WI38 (cell line): ENCODE measurements around the gene HSD17B12.

Experiments
- H3K4me3 ChIP-seq: 2 replicates; pipeline ENCODE4 v1.5.1; 2011; ENCODE audit warnings: low read depth, mild to moderate bottlenecking, control low read depth, low read length
- CTCF ChIP-seq: IDR thresholded peaks from 2 replicates; pipeline ENCODE4 v1.5.1; 2012; ENCODE audit warnings: low read depth, mild to moderate bottlenecking, control low read depth, low read length

Gene HSD17B12

GRCh38 chr11:43874078-43874477 is 193.5 kb downstream of the HSD17B12 start:
- no peak for TF ChIP-seq CTCF

GRCh38 chr11:43874738-43875137 is 194.2 kb downstream of the HSD17B12 start:
- no peak for TF ChIP-seq CTCF
- no peak overlapping the region for H3K4me3 ChIP-seq

More at GRCh38 chr11:43874078-43874477, 193.5 kb downstream of the HSD17B12 start:
- H3K4me3 ChIP-seq = no peak overlapping the region

GRCh38 chr11:43879789-43880639 is 199.5 kb downstream of the HSD17B12 start:
- TF ChIP-seq CTCF = no peak
- peak overlapping the region; percentile 80 for H3K4me3 ChIP-seq

- TF ChIP-seq CTCF = no peak
- peak within 1 kb of the TSS; percentile 80 for H3K4me3 ChIP-seq
Observed at GRCh38 chr11:43880640-43881159, 200.2 kb downstream of the HSD17B12 start, which contains the start of gene ALKBH3. TSS of gene ALKBH3 (plus strand) at chr11:43880831. CDS start at chr11:43882653, 1,822 bp downstream.

- H3K4me3 ChIP-seq = no peak overlapping the region
Observed at GRCh38 chr11:43892851-43893250, 212.3 kb downstream of the HSD17B12 start.

GRCh38 chr11:43894546-43894945 is 214.0 kb downstream of the HSD17B12 start:
- no peak overlapping the region for H3K4me3 ChIP-seq
- no peak for TF ChIP-seq CTCF

More at GRCh38 chr11:43892851-43893250, 212.3 kb downstream of the HSD17B12 start:
- TF ChIP-seq CTCF = no peak

GRCh38 chr11:43895601-43896000 is 215.1 kb downstream of the HSD17B12 start:
- TF ChIP-seq CTCF = no peak
- no peak overlapping the region for H3K4me3 ChIP-seq
